Measurements from ENCODE around the gene BUD23.
"Not testable (repeated sequence)": the region's sequence is repeated elsewhere in the genome, so short reads cannot be mapped to it uniquely, and the experiment has no call there.

DNA sequence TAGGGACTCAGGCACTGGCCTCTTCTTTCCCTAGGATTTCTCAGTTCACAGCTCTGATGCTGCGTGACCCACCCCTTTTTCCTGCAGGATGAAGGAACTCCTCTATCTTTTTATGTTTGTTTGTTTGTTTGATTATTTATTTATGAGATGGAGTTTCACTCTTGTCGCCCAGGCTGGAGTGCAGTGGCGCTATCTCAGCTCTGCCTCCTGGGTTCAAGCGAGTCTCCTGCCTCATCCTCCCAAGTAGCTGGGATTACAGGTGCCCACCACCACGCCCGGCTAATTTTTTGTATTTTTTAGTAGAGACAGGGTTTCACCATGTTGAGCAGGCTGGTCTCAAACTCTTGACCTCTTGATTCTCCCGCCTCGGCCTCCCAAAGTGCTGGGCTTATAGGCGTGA is 37.0 kb downstream of the BUD23 start:
- not testable (repeated sequence) for TF ChIP-seq POLR2AphosphoS5, SPI1, TAF1, POLR2A, POU2F2 (IDR thresholded peaks at IDR 0.05; ENCODE audit: low read depth, low read length)
